GM12878 (cell line): ENCODE results near the gene ITGAL. TPM values are rescaled to one million over a fixed set of nuclear protein-coding genes. Genes with fewer than 3 reads are reported as not detected.

Source experiments
- ATF7 ChIP-seq: fragments of 450-650 bp; IDR thresholded peaks from 2 replicates; pipeline ENCODE4 v1.6.1; 2016; ENCODE audit warnings: low read depth, mild to moderate bottlenecking
- DPF2 ChIP-seq: fragments of 450-650 bp; IDR thresholded peaks from 2 replicates; pipeline ENCODE4 v1.6.1; 2017; ENCODE audit warnings: mild to moderate bottlenecking
- EED ChIP-seq: sonication (generic); IDR thresholded peaks from 2 replicates; pipeline ENCODE4 v1.6.1; 2016; ENCODE audit warnings: antibody characterized with exemption, low read depth
- HDAC6 ChIP-seq: fragments of 200-600 bp; sonication (generic); IDR thresholded peaks from one replicate; pipeline ENCODE4 v1.8.0; 2017; ENCODE audit warnings: antibody characterized with exemption; ENCODE audit not compliant: unreplicated experiment
- LARP7 ChIP-seq: fragments of 450-650 bp; IDR thresholded peaks from 2 replicates; pipeline ENCODE4 v1.6.1; 2017; ENCODE audit warnings: mild to moderate bottlenecking
- MYB ChIP-seq: fragments of 150-350 bp; IDR thresholded peaks from 2 replicates; pipeline ENCODE4 v1.6.1; 2014; ENCODE audit warnings: mild to moderate bottlenecking, low read depth, low read length, borderline replicate concordance
- NRF1 ChIP-seq: conservative IDR thresholded peaks from 2 replicates; pipeline ENCODE4 v1.6.1; 2011; ENCODE audit warnings: mild to moderate bottlenecking, low read depth, low read length, improper control_type of control experiment
- RCOR1 ChIP-seq: conservative IDR thresholded peaks from 2 replicates; pipeline ENCODE4 v1.6.1; 2012; ENCODE audit warnings: low read depth, low read length, improper control_type of control experiment
- YY1 ChIP-seq: IDR thresholded peaks from 2 replicates; pipeline ENCODE4 v1.6.1; 2011; ENCODE audit warnings: low read depth, mild to moderate bottlenecking, low read length
- ZNF217 ChIP-seq: fragments of 450-650 bp; IDR thresholded peaks from 2 replicates; pipeline ENCODE4 v1.6.1; 2017; ENCODE audit warnings: antibody characterized with exemption, mild to moderate bottlenecking
- ZNF274 ChIP-seq: IDR thresholded peaks from one replicate; pipeline ENCODE4 v1.8.0; 2011; ENCODE audit not compliant: insufficient read length, insufficient read depth
- ZNF384 ChIP-seq: IDR thresholded peaks from 2 replicates; pipeline ENCODE4 v1.6.1; 2012; ENCODE audit warnings: low read depth, mild to moderate bottlenecking, low read length, improper control_type of control experiment, borderline replicate concordance
- polyA plus RNA-seq, 11 experiments: library from polyadenylated mRNA; depleted of rRNA in 4 of 11; unstranded in 6 of 11; stranded (reverse) in 5 of 11; fragments of >200 nt; fragmentation: Nextera tagmentation in 4 of 11; fragmentation: Illumina TruSeq in 1 of 11; extraction: Ambion mirVana in 4 of 11; extraction: Trizol in 1 of 11; gene quantifications; 1 replicate in 1 of 11; 2 replicates in 10 of 11; pipeline versions ENCODE4 v1.2.1 to v1.2.3, GENCODE V29; 2011 to 2016; ENCODE audit warnings: inconsistent platforms in 2 of 11, missing spikeins in 2 of 11, low read depth in 1 of 11
- total RNA-seq, 4 experiments: library from RNA; depleted of rRNA in 3 of 4; stranded (reverse); fragments of >200 nt in 3 of 4; fragmentation: Illumina TruSeq in 1 of 4; extraction: Trizol in 1 of 4; gene quantifications; 2 replicates each; pipeline versions ENCODE4 v1.2.1 to v1.2.3, GENCODE V29; 2013 to 2021
- TF ChIP-seq, protein P1 (sequence below): fragments of 450-650 bp; IDR thresholded peaks from 2 replicates; pipeline ENCODE4 v1.6.1; 2017; ENCODE audit warnings: mild to moderate bottlenecking, moderate library complexity
- TF ChIP-seq, protein P2 (sequence below): fragments of 450-650 bp; IDR thresholded peaks from 2 replicates; pipeline ENCODE4 v1.6.1; 2017; ENCODE audit warnings: mild to moderate bottlenecking, moderate library complexity
- TF ChIP-seq, protein P3 (sequence below): fragments of 450-650 bp; IDR thresholded peaks from 2 replicates; pipeline ENCODE4 v1.6.1; 2016; ENCODE audit warnings: mild to moderate bottlenecking, moderate library complexity, borderline replicate concordance
- TF ChIP-seq, protein P4 (sequence below): fragments of 450-650 bp; IDR thresholded peaks from 2 replicates; pipeline ENCODE4 v1.6.1; 2017; ENCODE audit warnings: antibody characterized with exemption, mild to moderate bottlenecking, moderate library complexity

Gene ITGAL
- total and polyA plus RNA-seq, 10 of the 15 experiments (the other 5 are each of a cell fraction or from before 2014, with no cell fraction given), result 10.7 to 170 (median 96.9) TPM

DNA sequence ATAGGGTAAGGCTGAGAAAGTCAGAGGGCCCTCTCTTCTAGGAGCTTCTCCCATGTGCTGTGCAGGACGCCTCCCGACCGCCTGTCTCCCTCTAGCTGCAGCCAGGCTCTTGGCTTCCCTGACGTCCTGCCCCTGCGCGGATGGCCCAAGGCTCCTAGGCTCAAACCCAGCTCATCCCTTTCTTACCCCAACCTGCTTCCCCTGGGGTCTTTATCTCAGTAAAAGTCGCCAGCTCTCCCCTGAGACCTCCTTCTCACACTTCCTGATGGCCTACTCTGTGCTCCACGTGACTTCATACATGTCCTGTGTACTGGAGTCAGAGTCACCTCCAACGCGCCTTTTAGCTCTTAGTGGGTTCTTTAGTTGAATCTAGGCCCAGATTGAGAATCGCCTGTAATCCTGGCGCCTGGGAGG lies 63.2 kb downstream of the ITGAL start (continued):
- peak; percentile 68; the same call in 1 of the 2 replicates for TF ChIP-seq EED
- peak; percentile 93 for TF ChIP-seq DPF2
- TF ChIP-seq, protein P1, sequence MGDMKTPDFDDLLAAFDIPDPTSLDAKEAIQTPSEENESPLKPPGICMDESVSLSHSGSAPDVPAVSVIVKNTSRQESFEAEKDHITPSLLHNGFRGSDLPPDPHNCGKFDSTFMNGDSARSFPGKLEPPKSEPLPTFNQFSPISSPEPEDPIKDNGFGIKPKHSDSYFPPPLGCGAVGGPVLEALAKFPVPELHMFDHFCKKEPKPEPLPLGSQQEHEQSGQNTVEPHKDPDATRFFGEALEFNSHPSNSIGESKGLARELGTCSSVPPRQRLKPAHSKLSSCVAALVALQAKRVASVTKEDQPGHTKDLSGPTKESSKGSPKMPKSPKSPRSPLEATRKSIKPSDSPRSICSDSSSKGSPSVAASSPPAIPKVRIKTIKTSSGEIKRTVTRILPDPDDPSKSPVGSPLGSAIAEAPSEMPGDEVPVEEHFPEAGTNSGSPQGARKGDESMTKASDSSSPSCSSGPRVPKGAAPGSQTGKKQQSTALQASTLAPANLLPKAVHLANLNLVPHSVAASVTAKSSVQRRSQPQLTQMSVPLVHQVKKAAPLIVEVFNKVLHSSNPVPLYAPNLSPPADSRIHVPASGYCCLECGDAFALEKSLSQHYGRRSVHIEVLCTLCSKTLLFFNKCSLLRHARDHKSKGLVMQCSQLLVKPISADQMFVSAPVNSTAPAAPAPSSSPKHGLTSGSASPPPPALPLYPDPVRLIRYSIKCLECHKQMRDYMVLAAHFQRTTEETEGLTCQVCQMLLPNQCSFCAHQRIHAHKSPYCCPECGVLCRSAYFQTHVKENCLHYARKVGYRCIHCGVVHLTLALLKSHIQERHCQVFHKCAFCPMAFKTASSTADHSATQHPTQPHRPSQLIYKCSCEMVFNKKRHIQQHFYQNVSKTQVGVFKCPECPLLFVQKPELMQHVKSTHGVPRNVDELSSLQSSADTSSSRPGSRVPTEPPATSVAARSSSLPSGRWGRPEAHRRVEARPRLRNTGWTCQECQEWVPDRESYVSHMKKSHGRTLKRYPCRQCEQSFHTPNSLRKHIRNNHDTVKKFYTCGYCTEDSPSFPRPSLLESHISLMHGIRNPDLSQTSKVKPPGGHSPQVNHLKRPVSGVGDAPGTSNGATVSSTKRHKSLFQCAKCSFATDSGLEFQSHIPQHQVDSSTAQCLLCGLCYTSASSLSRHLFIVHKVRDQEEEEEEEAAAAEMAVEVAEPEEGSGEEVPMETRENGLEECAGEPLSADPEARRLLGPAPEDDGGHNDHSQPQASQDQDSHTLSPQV, result no peak
- TF ChIP-seq ATF7, result no peak
- TF ChIP-seq, protein P2, sequence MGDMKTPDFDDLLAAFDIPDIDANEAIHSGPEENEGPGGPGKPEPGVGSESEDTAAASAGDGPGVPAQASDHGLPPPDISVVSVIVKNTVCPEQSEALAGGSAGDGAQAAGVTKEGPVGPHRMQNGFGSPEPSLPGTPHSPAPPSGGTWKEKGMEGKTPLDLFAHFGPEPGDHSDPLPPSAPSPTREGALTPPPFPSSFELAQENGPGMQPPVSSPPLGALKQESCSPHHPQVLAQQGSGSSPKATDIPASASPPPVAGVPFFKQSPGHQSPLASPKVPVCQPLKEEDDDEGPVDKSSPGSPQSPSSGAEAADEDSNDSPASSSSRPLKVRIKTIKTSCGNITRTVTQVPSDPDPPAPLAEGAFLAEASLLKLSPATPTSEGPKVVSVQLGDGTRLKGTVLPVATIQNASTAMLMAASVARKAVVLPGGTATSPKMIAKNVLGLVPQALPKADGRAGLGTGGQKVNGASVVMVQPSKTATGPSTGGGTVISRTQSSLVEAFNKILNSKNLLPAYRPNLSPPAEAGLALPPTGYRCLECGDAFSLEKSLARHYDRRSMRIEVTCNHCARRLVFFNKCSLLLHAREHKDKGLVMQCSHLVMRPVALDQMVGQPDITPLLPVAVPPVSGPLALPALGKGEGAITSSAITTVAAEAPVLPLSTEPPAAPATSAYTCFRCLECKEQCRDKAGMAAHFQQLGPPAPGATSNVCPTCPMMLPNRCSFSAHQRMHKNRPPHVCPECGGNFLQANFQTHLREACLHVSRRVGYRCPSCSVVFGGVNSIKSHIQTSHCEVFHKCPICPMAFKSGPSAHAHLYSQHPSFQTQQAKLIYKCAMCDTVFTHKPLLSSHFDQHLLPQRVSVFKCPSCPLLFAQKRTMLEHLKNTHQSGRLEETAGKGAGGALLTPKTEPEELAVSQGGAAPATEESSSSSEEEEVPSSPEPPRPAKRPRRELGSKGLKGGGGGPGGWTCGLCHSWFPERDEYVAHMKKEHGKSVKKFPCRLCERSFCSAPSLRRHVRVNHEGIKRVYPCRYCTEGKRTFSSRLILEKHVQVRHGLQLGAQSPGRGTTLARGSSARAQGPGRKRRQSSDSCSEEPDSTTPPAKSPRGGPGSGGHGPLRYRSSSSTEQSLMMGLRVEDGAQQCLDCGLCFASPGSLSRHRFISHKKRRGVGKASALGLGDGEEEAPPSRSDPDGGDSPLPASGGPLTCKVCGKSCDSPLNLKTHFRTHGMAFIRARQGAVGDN, result peak; percentile 84
- TF ChIP-seq, protein P3, sequence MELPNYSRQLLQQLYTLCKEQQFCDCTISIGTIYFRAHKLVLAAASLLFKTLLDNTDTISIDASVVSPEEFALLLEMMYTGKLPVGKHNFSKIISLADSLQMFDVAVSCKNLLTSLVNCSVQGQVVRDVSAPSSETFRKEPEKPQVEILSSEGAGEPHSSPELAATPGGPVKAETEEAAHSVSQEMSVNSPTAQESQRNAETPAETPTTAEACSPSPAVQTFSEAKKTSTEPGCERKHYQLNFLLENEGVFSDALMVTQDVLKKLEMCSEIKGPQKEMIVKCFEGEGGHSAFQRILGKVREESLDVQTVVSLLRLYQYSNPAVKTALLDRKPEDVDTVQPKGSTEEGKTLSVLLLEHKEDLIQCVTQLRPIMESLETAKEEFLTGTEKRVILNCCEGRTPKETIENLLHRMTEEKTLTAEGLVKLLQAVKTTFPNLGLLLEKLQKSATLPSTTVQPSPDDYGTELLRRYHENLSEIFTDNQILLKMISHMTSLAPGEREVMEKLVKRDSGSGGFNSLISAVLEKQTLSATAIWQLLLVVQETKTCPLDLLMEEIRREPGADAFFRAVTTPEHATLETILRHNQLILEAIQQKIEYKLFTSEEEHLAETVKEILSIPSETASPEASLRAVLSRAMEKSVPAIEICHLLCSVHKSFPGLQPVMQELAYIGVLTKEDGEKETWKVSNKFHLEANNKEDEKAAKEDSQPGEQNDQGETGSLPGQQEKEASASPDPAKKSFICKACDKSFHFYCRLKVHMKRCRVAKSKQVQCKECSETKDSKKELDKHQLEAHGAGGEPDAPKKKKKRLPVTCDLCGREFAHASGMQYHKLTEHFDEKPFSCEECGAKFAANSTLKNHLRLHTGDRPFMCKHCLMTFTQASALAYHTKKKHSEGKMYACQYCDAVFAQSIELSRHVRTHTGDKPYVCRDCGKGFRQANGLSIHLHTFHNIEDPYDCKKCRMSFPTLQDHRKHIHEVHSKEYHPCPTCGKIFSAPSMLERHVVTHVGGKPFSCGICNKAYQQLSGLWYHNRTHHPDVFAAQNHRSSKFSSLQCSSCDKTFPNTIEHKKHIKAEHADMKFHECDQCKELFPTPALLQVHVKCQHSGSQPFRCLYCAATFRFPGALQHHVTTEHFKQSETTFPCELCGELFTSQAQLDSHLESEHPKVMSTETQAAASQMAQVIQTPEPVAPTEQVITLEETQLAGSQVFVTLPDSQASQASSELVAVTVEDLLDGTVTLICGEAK, result no peak
- TF ChIP-seq LARP7, result no peak
- TF ChIP-seq MYB, result no peak
- TF ChIP-seq ZNF274, result no peak
- TF ChIP-seq HDAC6, result no peak
- no peak for TF ChIP-seq ZNF384
- TF ChIP-seq ZNF217, result no peak
- TF ChIP-seq, protein P4, sequence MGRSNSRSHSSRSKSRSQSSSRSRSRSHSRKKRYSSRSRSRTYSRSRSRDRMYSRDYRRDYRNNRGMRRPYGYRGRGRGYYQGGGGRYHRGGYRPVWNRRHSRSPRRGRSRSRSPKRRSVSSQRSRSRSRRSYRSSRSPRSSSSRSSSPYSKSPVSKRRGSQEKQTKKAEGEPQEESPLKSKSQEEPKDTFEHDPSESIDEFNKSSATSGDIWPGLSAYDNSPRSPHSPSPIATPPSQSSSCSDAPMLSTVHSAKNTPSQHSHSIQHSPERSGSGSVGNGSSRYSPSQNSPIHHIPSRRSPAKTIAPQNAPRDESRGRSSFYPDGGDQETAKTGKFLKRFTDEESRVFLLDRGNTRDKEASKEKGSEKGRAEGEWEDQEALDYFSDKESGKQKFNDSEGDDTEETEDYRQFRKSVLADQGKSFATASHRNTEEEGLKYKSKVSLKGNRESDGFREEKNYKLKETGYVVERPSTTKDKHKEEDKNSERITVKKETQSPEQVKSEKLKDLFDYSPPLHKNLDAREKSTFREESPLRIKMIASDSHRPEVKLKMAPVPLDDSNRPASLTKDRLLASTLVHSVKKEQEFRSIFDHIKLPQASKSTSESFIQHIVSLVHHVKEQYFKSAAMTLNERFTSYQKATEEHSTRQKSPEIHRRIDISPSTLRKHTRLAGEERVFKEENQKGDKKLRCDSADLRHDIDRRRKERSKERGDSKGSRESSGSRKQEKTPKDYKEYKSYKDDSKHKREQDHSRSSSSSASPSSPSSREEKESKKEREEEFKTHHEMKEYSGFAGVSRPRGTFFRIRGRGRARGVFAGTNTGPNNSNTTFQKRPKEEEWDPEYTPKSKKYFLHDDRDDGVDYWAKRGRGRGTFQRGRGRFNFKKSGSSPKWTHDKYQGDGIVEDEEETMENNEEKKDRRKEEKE, result no peak
- TF ChIP-seq YY1, result peak; percentile 75
- no peak for TF ChIP-seq RCOR1
- no peak for TF ChIP-seq NRF1
